Stomach (tissue), 9 donors: Measurements from ENCODE around the gene TMEM178B. TPM values are rescaled to one million over a fixed set of nuclear protein-coding genes. Genes with fewer than 3 reads are reported as not detected.

ENCODE experiments used
- DNase-seq, 2 donors: peaks; one replicate each; pipeline versions ENCODE4 v3.0.0 to v3.0.0-alpha.2; 2013 to 2019
- H3K27ac ChIP-seq, 5 donors: fragments of 200-600 bp in 4 of 5; sonication (generic) in 4 of 5; one replicate each; pipeline ENCODE4 v1.5.1; 2013 to 2019; ENCODE audit warnings: mild to moderate bottlenecking in 1 of 5, moderate library complexity in 1 of 5
- H3K27me3 ChIP-seq, 3 donors: fragments of 200-600 bp; sonication (generic); one replicate each; pipeline ENCODE4 v1.5.1; 2017 to 2019; ENCODE audit warnings: mixed run types in 1 of 3
- H3K36me3 ChIP-seq, 4 donors: fragments of 200-600 bp; sonication (generic); 1 replicate in 3 of 4; 2 replicates in 1 of 4; pipeline ENCODE4 v1.5.1; 2016 to 2019
- H3K4me1 ChIP-seq, 4 donors: fragments of 200-600 bp; sonication (generic); one replicate each; pipeline ENCODE4 v1.5.1; 2016 to 2019
- H3K4me3 ChIP-seq, 4 donors: fragments of 200-600 bp; sonication (generic) in 3 of 4; one replicate each; pipeline ENCODE4 v1.5.1; 2016 to 2019; ENCODE audit warnings: mild to moderate bottlenecking in 1 of 4
- H3K9me3 ChIP-seq, 4 donors: fragments of 200-600 bp; sonication (generic); one replicate each; pipeline ENCODE4 v1.5.1; 2016 to 2019
- CTCF ChIP-seq, 7 experiments: fragments of 450-650 bp in 4 of 7; fragments of 200-600 bp in 3 of 7; sonication (generic) in 3 of 7; IDR thresholded peaks; one replicate each; pipeline ENCODE4 v1.5.1; 2016 to 2019; ENCODE audit warnings: antibody characterized with exemption in 7 of 7, control low read depth in 2 of 7, mild to moderate bottlenecking in 1 of 7
- EP300 ChIP-seq: sonication (generic); formaldehyde crosslinking; IDR thresholded peaks from one replicate; pipeline ENCODE4 v1.6.1; 2017; ENCODE audit warnings: antibody characterized with exemption
- POLR2A ChIP-seq, 4 donors: fragments of 450-650 bp; IDR thresholded peaks; one replicate each; pipeline ENCODE4 v1.6.1; 2016; ENCODE audit warnings: antibody characterized with exemption in 4 of 4, control low read depth in 2 of 4, mild to moderate bottlenecking in 1 of 4, moderate library complexity in 1 of 4
- POLR2AphosphoS5 ChIP-seq, 3 donors: sonication (generic); formaldehyde crosslinking; IDR thresholded peaks; one replicate each; pipeline ENCODE4 v1.6.1; 2016; ENCODE audit warnings: antibody characterized with exemption in 3 of 3
- WGBS, 5 donors: extraction: QIAGEN DNeasy Blood & Tissue Kit in 3 of 5; methylation state at CpG; one replicate each; pipeline versions ENCODE4 v1.1.5 to v1.1.7; 2013 to 2018; 5-methylcytosine and 5-hydroxymethylcytosine counted together
- intact Hi-C: fragments of 100-400 bp; cut with DNase I; formaldehyde crosslinking; loops from one replicate; pipeline ENCODE4 v1.15.1; 2023; ENCODE audit warnings: low total_unique reads
- polyA plus RNA-seq, 3 donors: library from polyadenylated mRNA; stranded (reverse); fragments of 200-250 nt; gene quantifications; one replicate each; pipeline ENCODE4 v1.2.3, GENCODE V29; 2013
- total RNA-seq, 5 donors: library from RNA; depleted of rRNA; stranded (reverse); fragments of >200 nt; gene quantifications; one replicate each; pipeline versions ENCODE4 v1.1.0 to v1.2.3, GENCODE V29; 2014 to 2016
- donor health status: healthy with polysubstance abuse.
- donor health status: Bipolar disorder and iron deficiency.
- donor health status: healthy.

The TMEM178B gene
- total and polyA plus RNA-seq, 8 donors = under 0.01 to 1.7 (median 0.15) TPM; not detected in 3

GRCh38 chr7:141501451-141501850 is 427.6 kb downstream of the TMEM178B start:
- DNase-seq = no peak
- Histone ChIP-seq H3K9me3 (no peaks in the 10 kb centered on the region), H3K4me1 (no peaks in the 10 kb centered on the region), H3K36me3 (no peaks in the 10 kb centered on the region), H3K27ac (no peak overlapping the region), H3K27me3 (no peaks in the 10 kb centered on the region), H3K4me3 (no peak overlapping the region)
- TF ChIP-seq CTCF (IDR thresholded peaks at IDR 0.05) (no peak), POLR2AphosphoS5 (IDR thresholded peaks at IDR 0.05) (no peak), POLR2A (IDR thresholded peaks at IDR 0.05) (no peak), EP300 (no peak)
- WGBS, 5 donors = 81 to 98% (median 95%) methylated on average over 2 of the region's 2 CpGs
- intact Hi-C loops = no loop called here

GRCh38 chr7:141511316-141511675 is 437.4 kb downstream of the TMEM178B start:
- 1 to 6% (median 5%) methylated on average over 7 to 8 of the region's 8 CpGs for WGBS, 5 donors
- no peaks in the 10 kb centered on the region for H3K36me3 ChIP-seq
- H3K9me3 ChIP-seq = no peaks in the 10 kb centered on the region
- no peak overlapping the region for H3K27ac ChIP-seq
- no peak for TF ChIP-seq CTCF (IDR thresholded peaks at IDR 0.05)
- TF ChIP-seq POLR2A (IDR thresholded peaks at IDR 0.05) = no peak
- TF ChIP-seq POLR2AphosphoS5 (IDR thresholded peaks at IDR 0.05) = no peak
- no peak for TF ChIP-seq EP300
- intact Hi-C loops = no loop called here
- peak in 1 of 2 donors; percentile 6 for DNase-seq
- H3K4me3 ChIP-seq = peak overlapping the region; percentile 35 to 46 (median 39)
- peaks cover 0 to 43% (median 19%) of the 10 kb centered on the region in 3 donors for H3K27me3 ChIP-seq
- H3K4me1 ChIP-seq = peaks cover 5 to 17% (median 10%) of the 10 kb centered on the region in 4 donors

- Histone ChIP-seq H3K9me3 (no peaks in the 10 kb centered on the region), H3K4me3 (peak overlapping the region; percentile 35 to 46 (median 39)), H3K4me1 (peaks cover 5 to 17% (median 10%) of the 10 kb centered on the region in 4 donors), H3K27me3 (peaks cover 0 to 43% (median 19%) of the 10 kb centered on the region in 3 donors), H3K36me3 (no peaks in the 10 kb centered on the region), H3K27ac (no peak overlapping the region)
- DNase-seq = peak; percentile 34 to 61
- WGBS, 5 donors = 2 to 17% (median 2%) methylated on average over 32 to 36 of the region's 36 CpGs
- intact Hi-C loops = no loop called here
- TF ChIP-seq POLR2A (IDR thresholded peaks at IDR 0.05) = no peak
- TF ChIP-seq EP300 = no peak
- TF ChIP-seq POLR2AphosphoS5 (IDR thresholded peaks at IDR 0.05) = no peak
- TF ChIP-seq CTCF (IDR thresholded peaks at IDR 0.05) = no peak
Observed at GRCh38 chr7:141511676-141512396, 438.0 kb downstream of the TMEM178B start.

- peaks cover 0 to 43% (median 19%) of the 10 kb centered on the region in 3 donors for H3K27me3 ChIP-seq
- peak overlapping the region in 1 of 4 donors; percentile 46 for H3K4me3 ChIP-seq
- 82 to 93% (median 85%) methylated on average over 2 of the region's 2 CpGs for WGBS, 5 donors
- intact Hi-C loops = no loop called here
- H3K4me1 ChIP-seq = peaks cover 5 to 17% (median 10%) of the 10 kb centered on the region in 4 donors
- DNase-seq = no peak
- no peaks in the 10 kb centered on the region for H3K9me3 ChIP-seq
- TF ChIP-seq POLR2A (IDR thresholded peaks at IDR 0.05) = no peak
- no peak for TF ChIP-seq CTCF (IDR thresholded peaks at IDR 0.05)
- TF ChIP-seq POLR2AphosphoS5 (IDR thresholded peaks at IDR 0.05) = no peak
- TF ChIP-seq EP300 = no peak
- no peak overlapping the region for H3K27ac ChIP-seq
- H3K36me3 ChIP-seq = no peaks in the 10 kb centered on the region
Observed at GRCh38 chr7:141512597-141512996, 438.7 kb downstream of the TMEM178B start.
